ENCODE data around the gene C1orf74. TPM values are rescaled to one million over a fixed set of nuclear protein-coding genes. Genes with fewer than 3 reads are reported as not detected.

The C1orf74 gene
- total RNA-seq, 1 donor from 2014 or later, result 2.2 TPM

DNA sequence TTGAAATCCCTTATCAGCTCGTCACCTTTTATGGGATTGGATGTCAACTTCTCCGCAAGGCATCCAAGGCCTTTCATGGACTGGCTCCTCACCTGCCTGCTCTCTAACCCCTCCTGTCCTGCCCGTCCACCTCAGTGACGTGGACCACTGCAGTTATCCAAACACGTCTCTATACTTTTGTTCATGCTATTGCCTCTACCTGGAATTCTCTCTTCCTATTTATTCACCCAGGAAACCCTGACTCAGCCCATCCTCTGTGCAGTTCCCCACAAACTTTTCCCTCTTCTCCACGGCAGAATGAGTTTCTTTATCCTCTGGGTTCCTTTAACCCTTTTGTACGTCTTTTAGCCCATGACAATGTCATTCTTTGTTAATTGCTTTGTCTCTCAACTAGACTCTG lies 38.3 kb upstream of the C1orf74 start:
- H3K79me2 ChIP-seq (ENCODE audit: insufficient read depth, low read length), result no peaks in the 10 kb centered on the region
- no peaks in the 10 kb centered on the region for H4K20me1 ChIP-seq (ENCODE audit: insufficient read depth, low read length)
- no peaks in the 10 kb centered on the region for H3K27me3 ChIP-seq (ENCODE audit: insufficient read depth, low read length)
- FAIRE-seq (no peak), DNase-seq (ENCODE audit: low read depth) (no peak)
- no peaks in the 10 kb centered on the region for H3K36me3 ChIP-seq (ENCODE audit: insufficient read depth, low read length)
- H3K9me3 Mint-ChIP-seq (ENCODE audit: unreplicated experiment), result no peaks in the 10 kb centered on the region
- no peaks in the 10 kb centered on the region for H3K9me3 ChIP-seq (ENCODE audit: insufficient read depth, low read depth, low read length)
- H3K27ac Mint-ChIP-seq (ENCODE audit: unreplicated experiment), result no peak overlapping the region
- H3K9ac ChIP-seq (ENCODE audit: low read length), result peak overlapping the region; percentile 51
- TF ChIP-seq, protein P1, sequence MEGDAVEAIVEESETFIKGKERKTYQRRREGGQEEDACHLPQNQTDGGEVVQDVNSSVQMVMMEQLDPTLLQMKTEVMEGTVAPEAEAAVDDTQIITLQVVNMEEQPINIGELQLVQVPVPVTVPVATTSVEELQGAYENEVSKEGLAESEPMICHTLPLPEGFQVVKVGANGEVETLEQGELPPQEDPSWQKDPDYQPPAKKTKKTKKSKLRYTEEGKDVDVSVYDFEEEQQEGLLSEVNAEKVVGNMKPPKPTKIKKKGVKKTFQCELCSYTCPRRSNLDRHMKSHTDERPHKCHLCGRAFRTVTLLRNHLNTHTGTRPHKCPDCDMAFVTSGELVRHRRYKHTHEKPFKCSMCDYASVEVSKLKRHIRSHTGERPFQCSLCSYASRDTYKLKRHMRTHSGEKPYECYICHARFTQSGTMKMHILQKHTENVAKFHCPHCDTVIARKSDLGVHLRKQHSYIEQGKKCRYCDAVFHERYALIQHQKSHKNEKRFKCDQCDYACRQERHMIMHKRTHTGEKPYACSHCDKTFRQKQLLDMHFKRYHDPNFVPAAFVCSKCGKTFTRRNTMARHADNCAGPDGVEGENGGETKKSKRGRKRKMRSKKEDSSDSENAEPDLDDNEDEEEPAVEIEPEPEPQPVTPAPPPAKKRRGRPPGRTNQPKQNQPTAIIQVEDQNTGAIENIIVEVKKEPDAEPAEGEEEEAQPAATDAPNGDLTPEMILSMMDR (IDR thresholded peaks at IDR 0.05; ENCODE audit: insufficient read depth, low read depth, low read length), result no peak
- no peak for TF ChIP-seq EZH2 (IDR thresholded peaks at IDR 0.05; ENCODE audit: insufficient read depth, low read length)
- peak overlapping the region; percentile 66 for H3K27ac ChIP-seq (ENCODE audit: low read depth, low read length)
- H3K4me2 ChIP-seq (ENCODE audit: low read length), result peak overlapping the region; percentile 63
- H3K4me3 Mint-ChIP-seq (ENCODE audit: unreplicated experiment), result no peak overlapping the region
- H3K4me1 ChIP-seq (ENCODE audit: insufficient read depth, low read length), result peaks cover 7% of the 10 kb centered on the region
- no peaks in the 10 kb centered on the region for H3K36me3 Mint-ChIP-seq (ENCODE audit: low read depth, unreplicated experiment)
- peak overlapping the region; percentile 66 for H2AFZ ChIP-seq (ENCODE audit: low read depth, low read length)
- no peak overlapping the region for H3K4me3 ChIP-seq (ENCODE audit: insufficient read depth, low read depth, low read length)
- peaks cover 7% of the 10 kb centered on the region for H3K27me3 Mint-ChIP-seq (ENCODE audit: low read depth, unreplicated experiment)
- H3K4me1 Mint-ChIP-seq (ENCODE audit: low read depth, unreplicated experiment), result peaks cover 9% of the 10 kb centered on the region

DNA sequence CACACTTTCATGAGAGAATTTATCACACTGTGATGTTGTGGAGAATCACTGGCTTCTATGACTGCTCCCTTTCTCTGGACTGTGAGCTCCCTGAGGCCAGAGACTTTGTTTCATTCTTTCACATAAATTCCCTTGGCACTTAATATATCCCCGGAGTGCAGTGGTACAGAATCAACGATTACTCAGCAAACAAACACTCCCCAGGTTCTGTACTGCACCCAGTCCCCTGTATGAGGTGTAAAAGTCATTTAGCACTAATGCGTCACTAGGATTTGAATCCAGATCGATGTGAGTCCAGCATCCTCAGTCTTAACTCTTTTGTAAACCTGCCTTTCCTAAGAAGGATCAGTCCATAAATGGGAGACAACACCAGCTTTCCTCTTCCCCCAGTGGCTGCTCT lies 36.6 kb upstream of the C1orf74 start:
- TF ChIP-seq, protein P1 (IDR thresholded peaks at IDR 0.05; ENCODE audit: insufficient read depth, low read depth, low read length), result no peak
- TF ChIP-seq EZH2 (IDR thresholded peaks at IDR 0.05; ENCODE audit: insufficient read depth, low read length), result no peak
- H3K36me3 ChIP-seq (ENCODE audit: insufficient read depth, low read length), result no peaks in the 10 kb centered on the region
- no peak overlapping the region for H3K4me3 ChIP-seq (ENCODE audit: insufficient read depth, low read depth, low read length)
- no peak overlapping the region for H2AFZ ChIP-seq (ENCODE audit: low read depth, low read length)
- Mint-ChIP-seq H3K4me1 (ENCODE audit: low read depth, unreplicated experiment) (peaks cover 12% of the 10 kb centered on the region), H3K27ac (ENCODE audit: unreplicated experiment) (no peak overlapping the region), H3K9me3 (ENCODE audit: unreplicated experiment) (no peaks in the 10 kb centered on the region), H3K27me3 (ENCODE audit: low read depth, unreplicated experiment) (peaks cover 7% of the 10 kb centered on the region), H3K4me3 (ENCODE audit: unreplicated experiment) (no peak overlapping the region), H3K36me3 (ENCODE audit: low read depth, unreplicated experiment) (no peaks in the 10 kb centered on the region)
- no peaks in the 10 kb centered on the region for H3K9me3 ChIP-seq (ENCODE audit: insufficient read depth, low read depth, low read length)
- no peak overlapping the region for H3K27ac ChIP-seq (ENCODE audit: low read depth, low read length)
- H3K9ac ChIP-seq (ENCODE audit: low read length), result no peak overlapping the region
- DNase-seq (ENCODE audit: low read depth), result no peak
- no peak overlapping the region for H3K4me2 ChIP-seq (ENCODE audit: low read length)
- peaks cover 7% of the 10 kb centered on the region for H3K4me1 ChIP-seq (ENCODE audit: insufficient read depth, low read length)
- H3K79me2 ChIP-seq (ENCODE audit: insufficient read depth, low read length), result no peaks in the 10 kb centered on the region
- H4K20me1 ChIP-seq (ENCODE audit: insufficient read depth, low read length), result no peaks in the 10 kb centered on the region
- FAIRE-seq, result no peak
- H3K27me3 ChIP-seq (ENCODE audit: insufficient read depth, low read length), result no peaks in the 10 kb centered on the region

DNA sequence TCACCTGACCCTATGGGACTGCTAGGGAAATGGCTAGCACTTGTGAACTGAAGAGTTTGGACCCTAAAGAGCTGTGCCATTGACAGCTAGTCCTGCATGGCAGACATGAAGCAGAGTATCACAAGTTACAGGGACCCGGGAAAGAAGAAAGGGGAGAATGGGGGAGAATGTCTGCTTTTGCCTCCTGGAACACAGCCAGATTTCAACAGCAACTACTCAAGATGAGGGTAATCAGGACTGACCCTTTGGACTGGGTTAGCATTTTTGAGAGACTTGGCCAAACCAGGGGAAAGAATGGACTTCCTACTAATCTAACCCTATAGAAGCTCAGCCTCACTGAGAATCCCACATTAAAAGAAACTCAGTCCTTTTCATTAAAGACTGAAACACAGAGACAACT lies 34.7 kb upstream of the C1orf74 start:
- Mint-ChIP-seq H3K4me1 (ENCODE audit: low read depth, unreplicated experiment) (peaks cover 17% of the 10 kb centered on the region), H3K9me3 (ENCODE audit: unreplicated experiment) (no peaks in the 10 kb centered on the region), H3K27ac (ENCODE audit: unreplicated experiment) (no peak overlapping the region), H3K27me3 (ENCODE audit: low read depth, unreplicated experiment) (peaks cover 7% of the 10 kb centered on the region), H3K36me3 (ENCODE audit: low read depth, unreplicated experiment) (no peaks in the 10 kb centered on the region), H3K4me3 (ENCODE audit: unreplicated experiment) (no peak overlapping the region)
- Histone ChIP-seq H3K4me3 (ENCODE audit: insufficient read depth, low read depth, low read length) (no peak overlapping the region), H3K9me3 (ENCODE audit: insufficient read depth, low read depth, low read length) (no peaks in the 10 kb centered on the region), H3K36me3 (ENCODE audit: insufficient read depth, low read length) (no peaks in the 10 kb centered on the region), H3K9ac (ENCODE audit: low read length) (no peak overlapping the region), H3K79me2 (ENCODE audit: insufficient read depth, low read length) (no peaks in the 10 kb centered on the region), H3K4me1 (ENCODE audit: insufficient read depth, low read length) (peaks cover 7% of the 10 kb centered on the region), H3K4me2 (ENCODE audit: low read length) (no peak overlapping the region), H3K27me3 (ENCODE audit: insufficient read depth, low read length) (no peaks in the 10 kb centered on the region), H2AFZ (ENCODE audit: low read depth, low read length) (no peak overlapping the region), H4K20me1 (ENCODE audit: insufficient read depth, low read length) (no peaks in the 10 kb centered on the region), H3K27ac (ENCODE audit: low read depth, low read length) (no peak overlapping the region)
- DNase-seq (ENCODE audit: low read depth) (no peak), FAIRE-seq (no peak)
- TF ChIP-seq, protein P1 (IDR thresholded peaks at IDR 0.05; ENCODE audit: insufficient read depth, low read depth, low read length), result no peak
- TF ChIP-seq EZH2 (IDR thresholded peaks at IDR 0.05; ENCODE audit: insufficient read depth, low read length), result no peak

All from astrocyte (in vitro differentiated cells and primary cell).